Measurements from ENCODE around the gene CREB5.

DNA sequence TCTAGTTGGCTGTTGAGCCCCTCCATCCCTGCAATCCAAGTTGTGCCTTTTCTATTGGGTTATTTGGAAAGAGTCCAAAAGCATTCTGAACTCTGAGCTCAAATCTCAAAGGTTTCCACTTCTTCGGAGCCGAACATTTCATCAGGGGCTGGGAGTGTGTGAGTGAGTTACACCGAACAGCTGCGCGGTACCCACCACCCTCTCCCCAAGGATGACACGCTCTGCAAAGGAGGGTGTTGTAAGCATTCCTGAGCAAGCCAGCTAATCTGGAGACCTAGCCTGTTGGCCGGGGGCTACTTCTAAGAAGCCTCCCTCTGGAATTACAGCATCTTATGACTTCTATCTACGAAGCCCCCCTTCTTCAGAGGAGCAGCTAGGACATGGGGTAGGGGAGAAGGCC is 270.5 kb downstream of the CREB5 start:
- TF ChIP-seq, protein P1, sequence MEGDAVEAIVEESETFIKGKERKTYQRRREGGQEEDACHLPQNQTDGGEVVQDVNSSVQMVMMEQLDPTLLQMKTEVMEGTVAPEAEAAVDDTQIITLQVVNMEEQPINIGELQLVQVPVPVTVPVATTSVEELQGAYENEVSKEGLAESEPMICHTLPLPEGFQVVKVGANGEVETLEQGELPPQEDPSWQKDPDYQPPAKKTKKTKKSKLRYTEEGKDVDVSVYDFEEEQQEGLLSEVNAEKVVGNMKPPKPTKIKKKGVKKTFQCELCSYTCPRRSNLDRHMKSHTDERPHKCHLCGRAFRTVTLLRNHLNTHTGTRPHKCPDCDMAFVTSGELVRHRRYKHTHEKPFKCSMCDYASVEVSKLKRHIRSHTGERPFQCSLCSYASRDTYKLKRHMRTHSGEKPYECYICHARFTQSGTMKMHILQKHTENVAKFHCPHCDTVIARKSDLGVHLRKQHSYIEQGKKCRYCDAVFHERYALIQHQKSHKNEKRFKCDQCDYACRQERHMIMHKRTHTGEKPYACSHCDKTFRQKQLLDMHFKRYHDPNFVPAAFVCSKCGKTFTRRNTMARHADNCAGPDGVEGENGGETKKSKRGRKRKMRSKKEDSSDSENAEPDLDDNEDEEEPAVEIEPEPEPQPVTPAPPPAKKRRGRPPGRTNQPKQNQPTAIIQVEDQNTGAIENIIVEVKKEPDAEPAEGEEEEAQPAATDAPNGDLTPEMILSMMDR (IDR thresholded peaks at IDR 0.05): no peak
- TF ChIP-seq EP300 (IDR thresholded peaks at IDR 0.05) (no peak), POLR2A (IDR thresholded peaks at IDR 0.05) (no peak)
